LoVo (cell line): ENCODE data around the gene ZNF808.
"Not testable (repeated sequence)": the region's sequence is repeated elsewhere in the genome, so short reads cannot be mapped to it uniquely, and the experiment has no call there.

Experiments
- DNase-seq: peaks from one replicate; pipeline ENCODE4 v3.0.0-alpha.2; 2016; ENCODE audit warnings: low spot score

The ZNF808 gene

DNA sequence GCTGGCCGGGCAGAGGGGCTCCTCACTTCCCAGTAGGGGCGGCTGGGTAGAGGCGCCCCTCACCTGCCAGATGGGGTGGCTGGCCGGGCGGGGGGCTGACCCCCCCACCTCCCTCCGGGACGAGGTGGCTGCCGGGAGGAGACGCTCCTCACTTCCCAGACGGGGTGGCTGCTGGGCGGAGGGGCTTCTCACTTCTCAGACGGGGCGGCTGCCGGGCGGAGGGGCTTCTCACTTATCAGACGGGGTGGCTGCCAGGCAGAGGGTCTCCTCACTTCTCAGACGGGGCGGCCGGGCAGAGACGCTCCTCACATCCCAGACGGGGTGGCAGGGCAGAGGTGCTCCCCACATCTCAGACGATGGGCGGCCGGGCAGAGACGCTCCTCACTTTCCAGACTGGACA, 66.0 kb downstream of the ZNF808 start:
- DNase-seq: not testable (repeated sequence)

DNA sequence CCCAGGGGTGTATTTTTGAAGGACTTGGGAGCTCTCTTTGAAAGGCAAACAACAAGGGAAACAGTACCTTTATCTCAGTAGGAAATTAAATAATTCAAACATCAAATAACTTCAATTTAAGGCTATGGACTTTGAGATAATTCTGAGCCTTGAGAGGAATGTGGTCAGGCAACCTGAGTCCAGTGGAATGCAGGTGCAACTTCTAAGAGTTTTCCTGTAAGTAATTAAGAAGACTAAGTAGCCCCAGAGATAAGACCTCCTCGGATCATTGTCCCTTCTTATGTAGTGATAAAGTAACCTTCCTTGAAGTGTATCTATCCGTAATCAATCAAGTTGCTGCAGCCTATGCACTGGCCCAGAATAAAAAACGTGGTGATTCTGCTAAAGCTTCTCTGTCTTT, 71.8 kb downstream of the ZNF808 start:
- no peak for DNase-seq

DNA sequence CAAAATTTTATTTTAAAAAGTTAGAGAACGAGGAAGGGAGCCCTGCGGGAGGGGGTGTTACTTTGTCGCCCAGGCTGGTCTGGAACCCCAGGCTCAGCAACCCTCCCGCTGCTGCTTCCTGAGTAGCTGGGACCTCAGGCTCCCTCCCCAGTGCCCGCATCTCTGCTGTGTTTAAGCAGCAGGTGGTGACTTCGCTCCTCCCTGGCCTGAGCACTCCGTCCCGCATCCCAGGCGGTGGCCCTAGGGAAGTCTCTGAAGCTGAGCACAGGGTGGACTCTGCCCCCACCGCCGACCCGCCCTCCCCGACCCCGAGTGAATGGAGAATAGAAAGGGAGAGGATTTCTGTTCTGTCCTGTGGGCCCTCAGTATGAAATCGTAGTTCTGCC, 73.2 kb downstream of the ZNF808 start:
- no peak for DNase-seq

DNA sequence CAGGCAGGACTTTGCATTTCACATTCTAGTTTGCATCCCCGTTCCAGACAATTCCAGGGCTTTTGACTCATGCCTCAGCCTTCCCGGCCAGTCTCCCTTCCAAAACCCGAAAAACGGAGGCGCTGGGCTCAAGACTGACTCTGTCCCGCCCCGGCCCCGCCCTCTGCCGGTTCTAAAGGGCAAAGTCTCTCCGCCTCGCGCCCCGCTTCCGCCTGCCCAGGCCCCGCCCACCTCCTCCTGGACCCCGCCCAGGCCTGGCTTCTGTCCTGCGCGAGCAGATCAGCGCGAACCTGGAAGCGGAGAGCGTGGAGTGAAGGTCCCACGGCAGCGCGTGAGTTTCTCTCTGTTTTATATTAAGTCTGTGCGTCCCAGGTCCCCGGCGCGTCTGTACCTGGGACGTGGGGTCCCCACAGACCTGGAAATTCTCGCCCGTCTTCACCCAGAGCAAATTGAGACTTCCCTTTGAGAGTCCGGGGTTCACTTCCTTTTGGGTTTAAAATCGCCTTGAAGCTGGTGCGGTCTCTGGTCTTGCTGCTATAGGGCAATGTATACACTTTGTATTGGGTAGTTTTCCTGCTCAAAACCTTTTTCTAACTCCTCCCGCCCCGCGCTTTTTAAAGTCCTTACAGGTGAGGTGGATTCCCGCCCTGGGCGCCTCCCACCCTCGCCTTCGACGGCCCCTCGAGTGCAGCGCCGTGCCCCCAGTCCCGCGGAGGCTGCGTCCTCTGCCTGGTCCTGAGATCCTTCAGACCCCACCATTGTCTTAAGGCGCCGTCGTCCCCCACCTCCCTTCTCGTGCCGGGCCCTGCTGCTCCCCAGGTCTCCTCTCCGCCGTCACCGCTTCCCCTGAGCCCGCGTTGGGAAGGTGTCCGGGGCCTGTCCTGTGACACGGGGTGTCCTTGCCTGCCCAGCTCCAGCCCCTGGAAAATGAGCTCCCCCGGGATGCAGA, 73.8 kb downstream of the ZNF808 start:
- DNase-seq: peak; percentile 92

DNA sequence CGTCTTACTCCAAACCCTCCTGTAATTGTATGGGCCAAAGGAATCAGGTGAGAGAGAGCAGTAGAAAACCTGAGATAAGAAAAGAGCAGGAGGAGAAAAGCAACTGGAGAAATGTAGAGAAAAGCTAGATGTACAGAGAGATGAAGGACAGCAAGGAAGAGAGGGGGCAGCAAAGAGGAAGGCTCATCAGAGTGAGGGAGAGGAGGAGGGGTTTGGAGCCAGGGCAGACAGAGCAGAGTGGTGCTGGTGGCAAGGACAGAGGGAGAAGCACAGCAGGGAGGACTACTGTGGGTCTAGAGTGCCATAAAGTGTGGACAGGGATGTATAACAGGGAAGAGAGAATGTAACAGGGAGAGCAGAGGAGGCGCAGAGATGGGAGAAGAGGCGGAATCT, 74.5 kb downstream of the ZNF808 start:
- not testable (repeated sequence) for DNase-seq

DNA sequence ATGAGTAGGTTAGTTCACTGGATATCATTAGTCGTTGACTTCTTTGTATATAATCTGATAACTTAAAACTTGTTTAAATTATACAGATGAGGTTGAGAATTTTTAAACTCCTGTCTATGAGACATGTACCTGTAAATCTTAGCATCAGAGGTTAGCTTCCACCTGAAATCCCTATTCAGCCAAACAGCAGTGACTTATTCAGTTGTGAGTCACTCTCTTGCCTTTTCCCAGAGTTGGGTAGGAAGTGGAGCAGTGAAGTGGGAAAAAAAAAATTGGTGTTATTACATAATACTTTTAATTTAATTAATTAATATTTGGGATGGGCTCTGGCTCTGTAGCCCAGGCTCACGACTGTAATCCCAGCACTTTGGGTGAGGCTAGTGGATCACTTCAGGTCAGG, 75.5 kb downstream of the ZNF808 start:
- DNase-seq: no peak

DNA sequence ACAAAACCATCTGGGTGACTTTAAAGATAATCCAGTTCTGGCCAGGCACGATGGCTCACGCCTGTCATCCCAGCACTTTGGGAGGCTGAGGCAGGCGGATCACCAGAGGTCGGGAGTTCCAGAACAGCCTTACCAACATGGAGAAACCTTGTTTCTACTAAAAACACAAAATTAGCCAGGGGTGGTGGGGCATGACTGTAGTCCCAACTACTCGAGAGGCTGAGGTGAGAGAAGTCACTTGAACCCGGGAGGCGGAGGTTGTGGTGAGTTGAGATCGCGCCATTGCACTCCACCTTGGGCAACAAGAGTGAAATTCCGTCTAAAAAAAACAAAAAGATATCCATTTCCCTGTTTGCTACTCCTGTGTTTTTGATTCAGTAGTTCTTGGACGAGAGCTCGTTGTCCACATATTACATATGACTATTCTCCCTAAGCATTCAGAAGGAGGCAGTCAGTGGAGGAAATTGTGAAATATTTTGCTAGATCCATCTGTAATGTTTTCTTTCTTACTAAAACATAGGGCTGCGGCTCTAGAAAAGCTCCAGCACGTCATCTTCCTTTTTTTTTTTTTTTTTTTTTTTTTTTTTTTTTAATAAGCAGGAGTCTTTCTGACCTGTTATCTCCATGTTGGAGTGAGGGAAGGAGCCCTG, 76.2 kb downstream of the ZNF808 start:
- no peak for DNase-seq
